AG10803 (cell line): ENCODE data around the gene RPGRIP1L.
A peak's percentile ranks its signal among the peaks of the same experiment; 100 is the strongest.

ENCODE experiments used
- DNase-seq: peaks from one replicate; pipeline ENCODE4 v3.0.0; 2010; ENCODE audit warnings: low read depth
- H3K4me3 ChIP-seq: 2 replicates; pipeline ENCODE4 v1.5.1; 2011; ENCODE audit warnings: mild to moderate bottlenecking, low read length, control low read depth
- TF ChIP-seq, protein P1 (sequence below): conservative IDR thresholded peaks from 2 replicates; pipeline ENCODE4 v1.5.1; 2011; ENCODE audit warnings: mild to moderate bottlenecking, low read length, control low read depth, inconsistent platforms

Gene RPGRIP1L

GRCh38 chr16:53620476-53620875 is 83.2 kb downstream of the RPGRIP1L start:
- no peak for DNase-seq
- H3K4me3 ChIP-seq, result no peak overlapping the region
- TF ChIP-seq, protein P1, sequence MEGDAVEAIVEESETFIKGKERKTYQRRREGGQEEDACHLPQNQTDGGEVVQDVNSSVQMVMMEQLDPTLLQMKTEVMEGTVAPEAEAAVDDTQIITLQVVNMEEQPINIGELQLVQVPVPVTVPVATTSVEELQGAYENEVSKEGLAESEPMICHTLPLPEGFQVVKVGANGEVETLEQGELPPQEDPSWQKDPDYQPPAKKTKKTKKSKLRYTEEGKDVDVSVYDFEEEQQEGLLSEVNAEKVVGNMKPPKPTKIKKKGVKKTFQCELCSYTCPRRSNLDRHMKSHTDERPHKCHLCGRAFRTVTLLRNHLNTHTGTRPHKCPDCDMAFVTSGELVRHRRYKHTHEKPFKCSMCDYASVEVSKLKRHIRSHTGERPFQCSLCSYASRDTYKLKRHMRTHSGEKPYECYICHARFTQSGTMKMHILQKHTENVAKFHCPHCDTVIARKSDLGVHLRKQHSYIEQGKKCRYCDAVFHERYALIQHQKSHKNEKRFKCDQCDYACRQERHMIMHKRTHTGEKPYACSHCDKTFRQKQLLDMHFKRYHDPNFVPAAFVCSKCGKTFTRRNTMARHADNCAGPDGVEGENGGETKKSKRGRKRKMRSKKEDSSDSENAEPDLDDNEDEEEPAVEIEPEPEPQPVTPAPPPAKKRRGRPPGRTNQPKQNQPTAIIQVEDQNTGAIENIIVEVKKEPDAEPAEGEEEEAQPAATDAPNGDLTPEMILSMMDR, result no peak

DNA sequence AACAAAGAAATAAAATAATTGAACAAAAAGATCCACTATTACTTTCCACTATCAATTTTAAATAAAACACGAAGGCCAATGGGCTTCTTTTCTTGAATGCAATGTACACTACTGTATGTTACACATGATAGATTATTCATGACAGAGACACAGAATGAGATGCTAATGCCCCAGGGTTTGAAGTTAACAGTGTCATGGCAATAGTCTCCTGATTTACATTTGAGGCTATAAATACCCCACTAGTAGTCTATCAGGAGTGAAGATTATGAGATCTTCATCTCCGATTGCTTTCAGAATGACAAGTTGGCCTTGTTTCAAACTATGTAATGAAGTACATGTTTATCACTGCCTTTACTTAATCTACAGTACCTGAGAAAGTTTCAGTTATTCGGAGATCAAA is 84.4 kb downstream of the RPGRIP1L start:
- H3K4me3 ChIP-seq, result no peak overlapping the region
- TF ChIP-seq, protein P1, result no peak
- no peak for DNase-seq

- H3K4me3 ChIP-seq, result no peak overlapping the region
- TF ChIP-seq, protein P1, result no peak
- peak; percentile 26 for DNase-seq
Measured at GRCh38 chr16:53614346-53614745, 89.3 kb downstream of the RPGRIP1L start.

GRCh38 chr16:53612003-53612402 is 91.7 kb downstream of the RPGRIP1L start:
- H3K4me3 ChIP-seq, result no peak overlapping the region
- TF ChIP-seq, protein P1, result no peak
- DNase-seq, result no peak

DNA sequence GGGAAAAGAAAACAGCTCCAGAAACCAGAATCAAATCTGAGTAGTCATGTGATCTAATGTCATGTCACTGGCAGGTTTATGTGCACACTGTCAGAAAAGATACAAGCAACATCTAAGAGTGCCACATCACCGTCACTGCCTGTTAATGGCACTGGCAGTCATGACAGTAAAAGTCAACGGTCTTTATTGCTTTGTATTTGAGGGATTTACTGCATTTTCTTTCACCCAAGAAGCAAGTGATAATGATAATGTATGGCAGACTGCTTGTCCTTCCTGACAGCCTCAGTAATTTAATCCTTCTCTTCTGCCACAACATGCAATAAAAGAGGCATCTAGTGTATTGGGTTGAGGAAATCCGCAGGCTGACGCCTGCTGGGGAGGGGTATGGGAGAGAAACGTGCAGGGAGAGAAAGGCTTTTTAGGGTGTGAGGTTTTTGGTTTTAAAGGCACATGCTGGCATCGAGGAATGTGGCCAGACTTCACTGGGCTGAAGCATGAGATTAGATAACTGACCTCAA is 92.4 kb downstream of the RPGRIP1L start:
- no peak for DNase-seq
- TF ChIP-seq, protein P1, result no peak
- no peak overlapping the region for H3K4me3 ChIP-seq

- no peak overlapping the region for H3K4me3 ChIP-seq
Measured at GRCh38 chr16:53609536-53609935, 94.1 kb downstream of the RPGRIP1L start.

GRCh38 chr16:53608094-53608493 is 95.6 kb downstream of the RPGRIP1L start:
- no peak overlapping the region for H3K4me3 ChIP-seq
- no peak for DNase-seq
- TF ChIP-seq, protein P1, result no peak

More at GRCh38 chr16:53609536-53609935, 94.1 kb downstream of the RPGRIP1L start:
- no peak for DNase-seq
- TF ChIP-seq, protein P1, result no peak
